GM18499 (cell line): ENCODE data around the gene C2orf76.
"Not testable (repeated sequence)": the region's sequence is repeated elsewhere in the genome, so short reads cannot be mapped to it uniquely, and the experiment has no call there.

ENCODE experiments used
- ATAC-seq: cut with Tn5 transposase; IDR thresholded peaks from one replicate; pipeline ENCODE4 v1.9.1; 2021; ENCODE audit warnings: moderate number of reproducible peaks; ENCODE audit not compliant: insufficient read depth, unreplicated experiment

Gene C2orf76

DNA sequence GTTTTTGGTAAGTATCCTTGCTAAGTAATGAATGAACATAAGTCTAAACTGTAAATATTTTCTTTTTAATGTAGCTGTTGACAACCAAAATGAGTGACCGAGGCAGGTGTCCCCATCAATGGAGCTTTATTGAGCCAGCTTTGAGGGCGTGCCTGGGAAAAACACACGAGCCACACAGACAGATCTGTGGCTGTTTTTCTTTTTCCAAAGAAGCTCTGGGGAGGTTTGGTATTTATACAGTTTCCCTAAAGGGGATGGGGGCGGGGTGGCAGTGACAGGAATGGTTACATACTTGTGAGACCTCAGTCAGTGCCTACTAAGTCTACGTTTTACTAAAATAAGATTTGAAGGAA is 11.3 kb upstream of the C2orf76 start:
- no peak for ATAC-seq

DNA sequence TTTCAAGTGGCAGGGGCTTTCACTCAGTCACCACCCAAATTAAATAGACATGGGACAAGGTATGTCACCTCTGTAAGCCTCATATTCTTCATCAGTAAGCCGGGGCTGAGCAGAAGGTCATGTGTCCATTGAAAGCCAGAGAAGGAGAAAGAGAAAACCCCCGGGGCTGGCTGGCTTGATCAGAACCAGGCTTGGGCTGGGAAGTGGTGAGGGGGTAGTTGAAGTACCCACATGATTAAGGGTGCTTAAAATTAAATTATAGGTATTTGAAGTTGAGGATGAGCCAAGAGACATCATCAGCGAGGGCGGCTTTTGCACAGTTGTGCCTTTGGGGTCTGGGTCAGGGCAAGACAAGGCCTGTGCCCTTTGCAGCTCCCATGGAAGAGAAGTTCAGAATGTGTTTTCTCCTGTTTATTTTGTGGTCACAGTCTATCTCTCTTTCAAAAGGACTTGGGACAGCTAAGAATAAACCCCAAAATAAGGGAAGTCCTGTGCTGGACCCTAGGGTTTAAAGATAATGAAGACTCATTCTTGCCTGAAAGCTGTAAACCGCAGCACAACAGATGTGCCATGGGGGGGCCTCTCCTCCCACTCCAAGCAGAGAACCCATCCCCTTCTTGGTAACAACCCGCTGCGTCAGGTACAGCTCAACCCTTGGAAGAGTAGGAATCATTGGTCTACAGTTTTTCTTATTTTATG is 10.8 kb upstream of the C2orf76 start:
- ATAC-seq, result no peak

GRCh38 chr2:119376810-119377209 is 10.2 kb upstream of the C2orf76 start:
- ATAC-seq, result no peak

GRCh38 chr2:119376406-119376805 is 9.8 kb upstream of the C2orf76 start:
- ATAC-seq, result not testable (repeated sequence)

DNA sequence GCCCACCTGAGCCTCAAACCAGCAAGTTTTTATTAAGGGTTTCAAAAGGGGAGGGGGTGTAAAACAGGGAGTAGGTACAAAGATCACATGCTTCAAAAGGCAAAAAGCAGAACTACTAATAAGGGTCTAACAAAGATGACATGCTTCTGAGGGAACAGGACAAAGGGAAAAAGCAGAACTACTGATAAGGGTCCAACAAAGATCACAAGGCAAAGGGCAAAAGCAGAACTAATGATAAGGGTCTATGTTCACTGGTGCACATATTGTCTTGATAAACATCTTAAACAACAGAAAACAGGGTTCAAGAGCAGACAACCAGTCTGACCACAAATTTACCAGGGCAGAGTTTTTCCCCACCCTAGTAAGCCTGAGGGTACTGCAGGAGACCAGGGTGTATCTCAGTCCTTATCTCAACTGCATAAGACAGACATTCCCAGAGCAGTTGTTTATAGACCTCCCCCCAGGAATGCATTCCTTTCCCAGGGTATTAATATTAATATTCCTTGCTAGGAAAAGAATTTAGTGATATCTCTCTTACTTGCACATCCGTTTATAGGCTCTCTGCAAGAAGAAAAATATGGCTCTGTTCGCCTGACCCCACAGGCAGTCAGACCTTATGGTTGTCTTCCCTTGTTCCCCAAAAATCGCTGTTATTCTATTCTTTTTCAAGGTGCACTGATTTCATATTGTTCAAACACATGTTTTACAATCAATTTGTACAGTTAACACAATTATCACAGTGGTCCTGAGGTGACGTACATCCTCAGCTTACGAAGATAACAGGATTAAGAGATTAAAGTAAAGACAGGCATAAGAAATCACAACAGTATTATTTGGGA is 7.5 kb upstream of the C2orf76 start:
- not testable (repeated sequence) for ATAC-seq

- ATAC-seq, result no peak
Measured at GRCh38 chr2:119372778-119373568, 6.3 kb upstream of the C2orf76 start.

DNA sequence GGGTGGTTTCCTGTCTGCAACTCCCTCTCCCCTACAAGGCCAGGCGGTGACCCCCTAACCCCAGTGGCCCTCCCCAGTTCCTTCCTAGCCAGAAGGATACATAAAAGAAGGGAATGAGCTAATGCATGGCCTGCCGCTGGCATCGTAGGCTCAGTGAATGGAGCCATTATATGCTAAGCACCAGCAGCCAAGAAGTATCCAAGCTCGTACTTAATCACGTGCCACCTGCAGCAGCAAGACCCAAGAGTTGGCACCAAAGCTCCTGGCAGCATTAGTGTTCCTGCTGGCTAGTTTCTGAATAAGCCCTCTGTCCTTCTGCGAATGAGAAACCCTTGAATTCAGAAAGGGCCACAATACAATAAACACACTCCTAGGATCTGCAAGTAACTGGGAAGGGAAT is 4.5 kb upstream of the C2orf76 start:
- ATAC-seq, result no peak

- ATAC-seq, result no peak
Measured at GRCh38 chr2:119369845-119370244, 3.2 kb upstream of the C2orf76 start.

GRCh38 chr2:119367472-119368099 is 952 bp upstream of the C2orf76 start:
- no peak for ATAC-seq

DNA sequence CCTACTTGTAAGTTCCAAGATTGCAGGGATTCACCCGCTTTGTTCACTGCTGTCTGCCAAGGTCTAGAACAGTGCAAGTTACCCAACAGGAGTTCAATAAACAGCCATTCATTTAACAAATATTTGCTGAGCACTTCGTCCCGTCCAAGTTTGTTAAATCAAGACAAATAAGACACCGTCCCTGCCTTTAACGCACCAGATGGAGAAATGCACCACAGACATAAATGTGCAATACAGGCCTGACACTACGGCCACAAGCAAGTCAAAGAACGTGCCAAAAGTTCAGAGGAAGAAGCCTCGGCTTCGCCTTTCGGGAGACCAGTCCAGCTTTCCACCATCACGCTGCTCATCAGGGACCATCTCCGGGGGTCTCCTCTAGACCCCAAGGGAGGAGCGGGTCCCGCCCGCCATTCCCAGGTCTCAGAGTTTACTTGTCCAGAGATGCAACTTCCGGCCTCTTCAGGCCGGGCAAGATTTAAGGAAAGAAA is 429 bp downstream of the C2orf76 start:
- no peak for ATAC-seq

DNA sequence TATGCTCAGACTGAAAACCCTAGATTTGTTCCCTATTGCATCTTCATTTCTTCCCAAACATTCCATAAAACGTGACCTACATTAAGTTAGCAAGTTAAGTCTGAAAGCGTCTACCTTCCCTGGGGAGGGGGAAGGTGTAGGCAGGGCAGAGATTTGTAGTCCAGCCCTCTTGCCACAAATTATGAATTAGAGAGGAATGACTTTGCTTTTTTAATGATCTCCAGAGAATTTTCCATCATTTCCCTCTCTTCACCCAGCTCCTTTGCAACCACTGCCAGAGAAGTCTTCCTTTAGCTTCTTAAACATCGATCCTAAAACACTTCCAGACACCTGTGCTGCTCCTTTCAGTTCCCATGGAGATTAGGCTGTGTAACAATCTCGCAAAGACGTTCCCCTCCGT is 1.2 kb downstream of the C2orf76 start:
- no peak for ATAC-seq

GRCh38 chr2:119364798-119365197 is 1.8 kb downstream of the C2orf76 start:
- ATAC-seq, result no peak

- no peak for ATAC-seq
Measured at GRCh38 chr2:119360423-119360966, 6.1 kb downstream of the C2orf76 start.

GRCh38 chr2:119359774-119360173 is 6.9 kb downstream of the C2orf76 start:
- ATAC-seq, result no peak

DNA sequence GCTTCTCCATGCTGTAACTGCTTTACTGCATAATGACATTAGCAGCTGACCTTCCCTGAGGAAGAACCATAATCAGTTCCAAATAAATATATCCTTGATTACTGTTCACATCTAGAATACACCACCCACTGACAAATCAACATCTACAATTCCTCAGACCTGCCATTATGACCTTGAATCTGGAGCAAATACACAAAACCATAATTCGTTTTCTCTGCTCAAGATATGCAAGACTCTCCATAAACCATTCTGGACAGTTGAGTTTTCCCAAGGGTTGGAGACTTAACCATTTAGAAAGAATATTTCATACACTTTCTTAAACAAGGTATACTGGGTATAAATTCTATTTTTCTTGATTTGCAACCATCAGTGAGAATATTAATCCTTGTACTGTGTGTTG is 11.8 kb downstream of the C2orf76 start:
- ATAC-seq, result no peak

DNA sequence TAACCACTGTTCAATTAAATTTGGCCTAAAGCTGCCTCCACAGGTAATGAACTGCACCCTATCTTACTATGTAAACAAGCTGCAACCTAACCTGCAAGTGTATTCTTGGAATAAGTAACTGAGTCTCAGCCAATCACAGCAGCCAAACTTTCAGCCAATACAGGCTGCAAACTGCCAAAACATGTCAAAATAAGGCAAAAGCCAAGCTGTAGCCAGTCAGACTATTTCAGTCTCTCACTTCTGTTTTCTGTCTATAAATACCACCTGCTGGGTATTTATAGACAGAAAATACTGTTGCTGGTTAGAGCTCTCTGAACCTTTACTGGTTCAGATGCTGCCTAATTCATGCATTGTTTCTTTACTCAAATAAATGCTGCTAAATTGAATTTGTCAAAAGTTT is 14.3 kb downstream of the C2orf76 start:
- ATAC-seq, result peak; percentile 96

DNA sequence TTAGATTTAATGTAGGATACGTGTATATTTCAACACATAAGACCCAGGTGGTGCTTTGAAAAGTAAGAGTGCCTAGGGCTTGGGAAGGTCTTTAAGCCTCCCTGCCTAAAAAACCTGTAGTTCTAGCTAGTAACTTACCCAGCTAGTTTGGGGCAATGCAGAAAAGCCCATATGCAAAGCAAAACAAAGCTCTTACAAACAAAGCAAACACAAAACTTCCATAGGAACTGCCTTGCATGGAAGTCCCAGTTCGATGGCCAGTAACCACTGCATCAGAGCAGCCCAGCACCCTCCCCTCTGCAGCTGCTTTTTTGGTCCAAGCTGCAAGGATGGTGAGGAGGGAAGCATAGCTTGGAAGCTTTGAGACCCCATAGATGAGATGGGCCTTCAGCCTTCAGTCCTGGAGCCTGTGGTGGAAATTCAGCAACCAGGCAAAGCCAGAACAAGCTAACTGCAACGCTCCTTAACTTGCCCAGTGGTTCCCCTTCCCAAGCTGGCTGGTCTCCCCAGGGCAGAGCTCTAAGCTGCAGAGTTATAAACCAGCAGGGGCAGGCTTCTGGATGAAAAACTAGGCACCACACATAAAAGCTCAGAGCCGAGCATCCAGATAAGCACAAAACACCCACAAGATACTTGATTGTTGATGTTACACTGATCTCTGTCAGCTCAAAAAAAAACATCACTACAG is 16.2 kb downstream of the C2orf76 start:
- ATAC-seq, result no peak

DNA sequence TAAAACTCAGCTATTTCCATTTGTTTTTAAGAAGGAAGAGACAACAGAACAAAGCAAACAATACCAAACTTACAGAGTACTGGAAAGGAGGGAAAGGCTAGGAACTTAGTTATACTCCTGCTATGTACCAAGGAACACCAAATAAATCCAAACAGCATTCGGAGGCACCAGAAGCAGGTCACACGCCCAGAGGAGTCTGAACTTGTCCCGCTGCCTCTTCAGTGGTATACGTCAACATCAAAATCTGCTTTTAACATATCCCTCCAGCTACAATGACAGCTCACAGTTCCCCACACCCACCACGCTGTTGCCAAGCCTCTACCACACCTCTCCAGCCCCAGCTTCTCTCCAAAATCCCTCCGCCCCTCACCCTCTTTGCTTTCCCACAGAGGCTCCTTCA is 17.3 kb downstream of the C2orf76 start:
- no peak for ATAC-seq

GRCh38 chr2:119341684-119342083 is 24.9 kb downstream of the C2orf76 start:
- no peak for ATAC-seq

GRCh38 chr2:119339562-119339923 is 27.1 kb downstream of the C2orf76 start:
- ATAC-seq, result peak; percentile 12
